CD4-positive, CD25-positive, alpha-beta regulatory T cell (primary cell): Measurements from ENCODE around the gene ARAP1. TPM values are rescaled to one million over a fixed set of nuclear protein-coding genes. Genes with fewer than 3 reads are reported as not detected.

Source experiments
- ATAC-seq, 2 donors: fragments of 150-1000 bp; cut with Tn5 transposase; one replicate each; pipeline ENCODE4 v1.10.0; 2021; ENCODE audit warnings: low read depth in 2 of 2, moderate number of reproducible peaks in 2 of 2, moderate library complexity in 1 of 2
- DNase-seq, 3 donors: peaks; one replicate each; pipeline versions ENCODE4 v3.0.0 to v3.0.0-alpha.2; 2012 to 2022; ENCODE audit warnings: mixed read lengths in 1 of 3
- H3K27ac ChIP-seq: one replicate; pipeline ENCODE4 v1.7.0; 2013; ENCODE audit warnings: mild to moderate bottlenecking, low read length; ENCODE audit not compliant: insufficient read depth, poor library complexity, severe bottlenecking
- H3K27me3 ChIP-seq: one replicate; pipeline ENCODE4 v1.7.0; 2013; ENCODE audit warnings: low read length; ENCODE audit not compliant: control insufficient read depth, insufficient read depth
- H3K36me3 ChIP-seq: one replicate; pipeline ENCODE4 v1.7.0; 2013; ENCODE audit warnings: mild to moderate bottlenecking, low read length, moderate library complexity; ENCODE audit not compliant: control insufficient read depth, insufficient read depth
- H3K4me1 ChIP-seq: 2 replicates; pipeline ENCODE4 v1.7.0; 2013; ENCODE audit warnings: mild to moderate bottlenecking, low read length; ENCODE audit not compliant: insufficient read depth, control insufficient read depth, poor library complexity, severe bottlenecking
- H3K4me3 ChIP-seq: one replicate; pipeline ENCODE4 v1.7.0; 2013; ENCODE audit warnings: low read depth, mild to moderate bottlenecking, low read length, moderate library complexity
- H3K9me3 ChIP-seq, 2 experiments: 1 replicate in 1 of 2; 2 replicates in 1 of 2; pipeline ENCODE4 v1.7.0; 2013; ENCODE audit warnings: low read length in 2 of 2, mild to moderate bottlenecking in 1 of 2, moderate library complexity in 1 of 2; ENCODE audit not compliant: control insufficient read depth in 2 of 2
- H3K27ac Mint-ChIP-seq, 3 donors: one replicate each; pipeline ENCODE4 v1.8.0; 2020 to 2022; ENCODE audit warnings: mild to moderate bottlenecking in 3 of 3, mixed read lengths in 3 of 3, moderate library complexity in 2 of 3
- H3K27me3 Mint-ChIP-seq: one replicate; pipeline ENCODE4 v1.8.0; 2022; ENCODE audit warnings: mild to moderate bottlenecking, mixed read lengths
- H3K36me3 Mint-ChIP-seq: one replicate; pipeline ENCODE4 v1.8.0; 2020; ENCODE audit warnings: mixed read lengths
- H3K4me1 Mint-ChIP-seq, 4 donors: one replicate each; pipeline ENCODE4 v1.8.0; 2020 to 2022; ENCODE audit warnings: mixed read lengths in 4 of 4, mild to moderate bottlenecking in 1 of 4
- H3K4me3 Mint-ChIP-seq, 4 donors: one replicate each; pipeline ENCODE4 v1.8.0; 2020 to 2022; ENCODE audit warnings: mild to moderate bottlenecking in 4 of 4, mixed read lengths in 4 of 4, moderate library complexity in 3 of 4
- H3K9me3 Mint-ChIP-seq, 7 donors: one replicate each; pipeline ENCODE4 v1.8.0; 2020 to 2022; ENCODE audit warnings: mixed read lengths in 7 of 7, mild to moderate bottlenecking in 3 of 7, moderate library complexity in 2 of 7
- polyA plus RNA-seq, 4 donors: library from polyadenylated mRNA; unstranded; fragments of 300-500 nt; fragmentation: Illumina TruSeq; gene quantifications; one replicate each; pipeline ENCODE4 v1.2.3, GENCODE V29; 2021
- total RNA-seq: library from RNA; stranded (reverse); gene quantifications from one replicate; pipeline ENCODE4 v1.2.3, GENCODE V29; 2022

ARAP1 gene
- total and polyA plus RNA-seq, 5 donors from 2014 or later: 24.7 to 136 (median 31.5) TPM

- H3K36me3 Mint-ChIP-seq: peaks cover 2% of the 10 kb centered on the region
- ATAC-seq: no peak
- H3K9me3 ChIP-seq: no peaks in the 10 kb centered on the region
- H3K27ac Mint-ChIP-seq: no peak overlapping the region
- H3K27me3 Mint-ChIP-seq: no peaks in the 10 kb centered on the region
- H3K27ac ChIP-seq: no peak overlapping the region
- no peak overlapping the region for H3K4me3 ChIP-seq
- no peaks in the 10 kb centered on the region for H3K9me3 Mint-ChIP-seq
- H3K27me3 ChIP-seq: no peaks in the 10 kb centered on the region
- H3K4me1 ChIP-seq: peaks cover 21% of the 10 kb centered on the region
- DNase-seq: no peak
- H3K4me3 Mint-ChIP-seq: peak overlapping the region in 1 of 4 donors; percentile 35
- H3K36me3 ChIP-seq: no peaks in the 10 kb centered on the region
- H3K4me1 Mint-ChIP-seq: peaks cover 0 to 53% (median 14%) of the 10 kb centered on the region in 4 donors
These were observed 25.6 kb upstream of the ARAP1 start for GRCh38 chr11:72777755-72778278.

DNA sequence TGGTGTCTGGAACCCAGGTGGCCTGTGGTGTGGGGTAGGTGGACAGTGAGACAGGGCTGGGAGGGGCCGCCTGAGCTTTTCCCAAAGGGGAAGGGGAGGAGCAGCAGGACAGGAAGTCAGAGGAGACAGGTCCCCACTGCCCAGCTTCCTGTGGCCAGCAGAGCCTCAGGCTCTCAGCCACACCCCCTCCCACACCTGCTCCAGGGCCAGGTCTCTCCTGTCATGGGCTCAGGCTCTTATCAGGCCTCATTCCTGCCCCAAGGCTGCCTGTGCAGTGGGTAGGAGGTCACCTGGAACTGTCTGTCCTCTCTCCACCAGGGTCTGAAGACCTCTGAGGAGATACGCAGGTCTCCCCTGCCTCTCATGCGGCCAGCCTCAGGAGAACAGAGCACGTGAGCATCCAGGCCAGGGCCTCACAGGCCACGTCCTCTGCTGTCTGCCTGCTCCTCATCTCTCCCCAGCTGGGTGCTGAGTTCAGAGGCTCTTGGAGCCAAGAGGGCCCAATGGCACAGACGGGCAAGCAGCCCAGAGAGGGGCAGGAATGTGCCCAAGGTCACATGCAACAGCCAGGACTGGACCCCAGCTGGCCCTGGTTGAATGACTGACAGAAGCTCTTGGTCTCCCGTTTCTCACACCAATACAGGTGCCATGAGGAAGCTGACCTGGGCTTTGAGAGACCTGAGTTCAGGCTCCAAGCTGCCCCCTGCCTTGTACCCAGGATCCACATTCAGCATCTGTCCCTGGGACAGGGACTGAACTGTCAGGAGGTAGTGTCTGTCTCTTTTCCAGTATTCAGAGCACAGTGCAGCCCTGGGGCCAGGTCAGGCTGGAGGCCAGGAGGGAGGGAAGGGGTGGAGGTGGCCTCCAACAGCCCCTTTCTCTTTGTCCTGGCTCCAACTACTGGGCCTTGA, 24.9 kb upstream of the ARAP1 start:
- Histone ChIP-seq H3K27ac (no peak overlapping the region), H3K4me3 (no peak overlapping the region), H3K9me3 (no peaks in the 10 kb centered on the region), H3K27me3 (no peaks in the 10 kb centered on the region), H3K4me1 (peaks cover 17% of the 10 kb centered on the region), H3K36me3 (no peaks in the 10 kb centered on the region)
- Mint-ChIP-seq H3K27me3 (no peaks in the 10 kb centered on the region), H3K4me1 (peaks cover 0 to 49% (median 11%) of the 10 kb centered on the region in 4 donors), H3K27ac (peak overlapping the region in 2 of 3 donors; percentile 35 to 46), H3K36me3 (peaks cover 7% of the 10 kb centered on the region), H3K4me3 (peak overlapping the region in 1 of 4 donors; percentile 52), H3K9me3 (no peaks in the 10 kb centered on the region)
- ATAC-seq (no peak), DNase-seq (no peak)

GRCh38 chr11:72776117-72776843, 24.1 kb upstream of the ARAP1 start:
- Mint-ChIP-seq H3K27me3 (no peaks in the 10 kb centered on the region), H3K27ac (peak overlapping the region; percentile 35 to 46 (median 38)), H3K36me3 (peaks cover 7% of the 10 kb centered on the region), H3K9me3 (no peaks in the 10 kb centered on the region), H3K4me3 (peak overlapping the region in 1 of 4 donors; percentile 52), H3K4me1 (peaks cover 0 to 48% (median 9%) of the 10 kb centered on the region in 4 donors)
- Histone ChIP-seq H3K4me1 (peaks cover 13% of the 10 kb centered on the region), H3K9me3 (no peaks in the 10 kb centered on the region), H3K27ac (no peak overlapping the region), H3K27me3 (no peaks in the 10 kb centered on the region), H3K4me3 (no peak overlapping the region), H3K36me3 (no peaks in the 10 kb centered on the region)
- ATAC-seq (no peak), DNase-seq (no peak)

- Histone ChIP-seq H3K9me3 (no peaks in the 10 kb centered on the region), H3K27me3 (no peaks in the 10 kb centered on the region), H3K27ac (no peak overlapping the region), H3K4me3 (no peak overlapping the region), H3K36me3 (no peaks in the 10 kb centered on the region), H3K4me1 (peaks cover 5% of the 10 kb centered on the region)
- no peaks in the 10 kb centered on the region for H3K27me3 Mint-ChIP-seq
- peaks cover 0 to 44% (median 9%) of the 10 kb centered on the region in 4 donors for H3K4me1 Mint-ChIP-seq
- H3K27ac Mint-ChIP-seq: peak overlapping the region in 2 of 3 donors; percentile 35 to 48
- H3K36me3 Mint-ChIP-seq: peaks cover 7% of the 10 kb centered on the region
- no peak for ATAC-seq
- no peak for DNase-seq
- H3K4me3 Mint-ChIP-seq: no peak overlapping the region
- no peaks in the 10 kb centered on the region for H3K9me3 Mint-ChIP-seq
These were observed 23.3 kb upstream of the ARAP1 start for GRCh38 chr11:72775288-72776110.

DNA sequence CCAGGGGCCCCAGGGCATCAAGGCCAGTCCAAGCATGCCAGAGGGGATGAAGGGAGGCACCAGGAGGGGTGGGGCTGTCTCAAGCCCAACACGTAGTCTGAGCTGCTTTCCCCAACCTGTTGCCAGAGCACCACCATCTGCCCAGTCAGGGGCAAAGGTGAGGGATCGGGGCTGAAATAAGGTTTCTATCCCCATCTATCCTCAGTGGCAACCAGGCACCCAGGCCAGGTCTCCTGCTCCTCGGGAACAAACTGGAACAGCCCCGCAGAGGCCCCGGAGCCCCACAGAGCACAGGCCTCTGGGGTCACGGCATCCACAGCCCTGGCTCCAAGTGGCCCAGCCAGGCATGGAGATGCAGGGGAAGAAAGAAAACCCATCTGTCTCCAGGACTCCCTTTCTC, 22.3 kb upstream of the ARAP1 start:
- no peaks in the 10 kb centered on the region for H3K9me3 Mint-ChIP-seq

DNA sequence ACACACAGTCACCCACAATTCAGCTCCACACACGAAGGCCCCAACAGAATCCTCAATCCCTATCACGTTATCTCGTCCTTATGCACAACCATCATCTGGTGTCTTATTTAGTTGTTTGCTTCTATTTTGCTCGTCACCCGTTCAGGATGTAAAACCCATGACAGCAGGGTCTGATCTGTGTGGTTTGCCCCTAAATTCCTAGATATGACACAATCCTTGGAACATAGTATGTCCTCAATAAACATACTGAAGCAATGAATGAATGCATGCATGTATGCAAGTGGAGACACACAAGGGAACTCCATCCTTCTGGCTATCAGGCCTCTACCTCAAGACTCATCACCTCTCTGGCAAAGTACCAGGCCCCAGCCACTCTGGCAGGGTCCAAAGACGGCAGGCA, 21.5 kb upstream of the ARAP1 start:
- no peak overlapping the region for H3K4me3 ChIP-seq
- H3K27me3 ChIP-seq: no peaks in the 10 kb centered on the region
- Mint-ChIP-seq H3K36me3 (peaks cover 10% of the 10 kb centered on the region), H3K4me1 (peaks cover 0 to 34% (median 4%) of the 10 kb centered on the region in 4 donors), H3K9me3 (no peaks in the 10 kb centered on the region), H3K27me3 (no peaks in the 10 kb centered on the region), H3K27ac (peak overlapping the region in 1 of 3 donors; percentile 24), H3K4me3 (no peak overlapping the region)
- no peak for ATAC-seq
- H3K27ac ChIP-seq: no peak overlapping the region
- no peaks in the 10 kb centered on the region for H3K36me3 ChIP-seq
- H3K4me1 ChIP-seq: no peaks in the 10 kb centered on the region
- no peaks in the 10 kb centered on the region for H3K9me3 ChIP-seq
- DNase-seq: no peak

More for the DNA sequence above, 22.3 kb upstream of the ARAP1 start:
- ATAC-seq (no peak), DNase-seq (no peak)
- Histone ChIP-seq H3K9me3 (no peaks in the 10 kb centered on the region), H3K4me1 (no peaks in the 10 kb centered on the region), H3K36me3 (no peaks in the 10 kb centered on the region), H3K27ac (no peak overlapping the region), H3K4me3 (no peak overlapping the region), H3K27me3 (no peaks in the 10 kb centered on the region)
- no peak overlapping the region for H3K4me3 Mint-ChIP-seq
- peaks cover 0 to 39% (median 7%) of the 10 kb centered on the region in 4 donors for H3K4me1 Mint-ChIP-seq
- no peak overlapping the region for H3K27ac Mint-ChIP-seq
- H3K36me3 Mint-ChIP-seq: peaks cover 7% of the 10 kb centered on the region
- no peaks in the 10 kb centered on the region for H3K27me3 Mint-ChIP-seq

- DNase-seq (no peak), ATAC-seq (no peak)
- H3K9me3 Mint-ChIP-seq: no peaks in the 10 kb centered on the region
- Histone ChIP-seq H3K4me3 (no peak overlapping the region), H3K4me1 (no peaks in the 10 kb centered on the region), H3K27ac (no peak overlapping the region), H3K36me3 (no peaks in the 10 kb centered on the region), H3K27me3 (no peaks in the 10 kb centered on the region), H3K9me3 (no peaks in the 10 kb centered on the region)
- peaks cover 0 to 29% (median 4%) of the 10 kb centered on the region in 4 donors for H3K4me1 Mint-ChIP-seq
- no peaks in the 10 kb centered on the region for H3K27me3 Mint-ChIP-seq
- H3K4me3 Mint-ChIP-seq: no peak overlapping the region
- no peak overlapping the region for H3K27ac Mint-ChIP-seq
- peaks cover 13% of the 10 kb centered on the region for H3K36me3 Mint-ChIP-seq
These were observed 21.1 kb upstream of the ARAP1 start for GRCh38 chr11:72773291-72773690.
